Activated T-helper 9 cell treated with anti-CD3 and anti-CD28 coated beads, Interleukin-2, amount 50 U/mL, for 16 hours (primary cell): Measurements from ENCODE around the gene CDH4.

Experiments
- DNase-seq: peaks from one replicate; pipeline ENCODE4 v3.0.0-alpha.2; 2020; ENCODE audit warnings: low read depth

Gene CDH4

DNA sequence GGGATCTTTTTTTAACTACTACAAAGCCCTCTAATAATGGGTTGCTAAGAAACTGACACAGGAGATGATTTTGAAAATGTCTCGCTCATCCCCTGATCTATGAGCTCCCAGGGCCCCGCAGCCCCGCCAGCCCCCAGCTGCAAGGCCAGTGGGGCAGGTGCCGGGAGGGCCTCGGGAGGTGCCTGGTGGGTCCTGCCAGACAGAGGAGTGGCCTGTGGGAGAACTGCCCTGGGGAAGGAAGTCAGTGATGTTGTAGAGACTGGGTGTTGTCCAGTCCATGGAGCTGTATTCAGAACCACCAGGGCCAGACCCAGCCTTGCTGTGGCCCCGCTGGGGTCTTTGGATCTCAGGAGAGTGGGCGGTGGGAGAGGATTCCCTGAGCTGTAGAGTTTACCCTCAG is 554.9 kb downstream of the CDH4 start:
- no peak for DNase-seq

DNA sequence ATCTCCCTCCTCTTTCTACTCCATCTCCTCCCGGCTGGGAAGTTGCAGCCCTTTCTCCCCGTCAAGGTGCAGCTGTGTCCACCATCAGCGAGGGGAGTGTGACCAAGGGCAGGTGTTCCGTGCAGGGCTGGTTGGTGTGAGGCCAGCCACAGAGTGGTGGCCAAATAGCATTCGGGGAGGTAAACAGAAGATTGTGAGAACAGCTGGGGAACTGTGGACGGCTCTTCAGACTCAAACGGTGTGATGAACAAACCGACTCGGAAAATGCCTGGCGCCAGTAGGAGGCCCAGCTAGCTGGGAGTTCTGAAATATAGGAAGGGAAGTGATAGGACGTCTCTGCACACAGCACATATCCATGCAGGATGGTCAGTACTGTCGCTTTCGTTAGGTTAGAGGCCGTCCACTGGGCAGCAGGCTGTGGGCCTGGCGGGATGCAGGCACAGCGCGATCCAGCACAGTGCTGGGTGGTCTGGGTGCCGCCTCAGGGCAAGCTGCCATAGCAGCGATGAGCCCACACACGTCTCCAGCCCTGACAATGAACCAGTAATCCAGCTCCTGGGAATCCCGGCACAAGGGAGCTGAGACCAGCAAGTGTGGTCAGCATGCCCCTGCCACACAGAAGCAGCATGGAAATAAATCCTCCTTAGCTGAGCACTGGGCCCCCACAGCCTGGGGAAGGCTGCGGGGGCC is 555.6 kb downstream of the CDH4 start:
- no peak for DNase-seq

DNA sequence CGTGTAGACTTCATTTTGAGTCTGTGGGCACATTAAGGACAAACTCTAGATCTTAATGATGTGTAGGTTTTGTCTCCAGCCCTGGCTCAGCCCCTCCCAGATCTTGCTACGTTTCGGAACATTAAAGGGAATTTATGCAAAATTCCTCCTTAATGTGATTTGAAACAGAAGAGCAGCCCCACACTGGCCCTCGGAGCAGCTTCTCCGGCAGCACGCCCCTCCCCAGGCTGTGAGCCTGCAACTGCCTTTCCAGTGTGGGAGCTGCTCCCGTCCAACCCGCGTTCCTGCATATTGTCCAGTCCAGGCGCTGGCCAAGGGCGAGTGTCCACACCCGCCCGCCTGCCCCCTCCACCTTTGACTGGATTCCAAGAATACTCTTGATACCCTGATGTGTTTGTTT is 556.4 kb downstream of the CDH4 start:
- DNase-seq: no peak

DNA sequence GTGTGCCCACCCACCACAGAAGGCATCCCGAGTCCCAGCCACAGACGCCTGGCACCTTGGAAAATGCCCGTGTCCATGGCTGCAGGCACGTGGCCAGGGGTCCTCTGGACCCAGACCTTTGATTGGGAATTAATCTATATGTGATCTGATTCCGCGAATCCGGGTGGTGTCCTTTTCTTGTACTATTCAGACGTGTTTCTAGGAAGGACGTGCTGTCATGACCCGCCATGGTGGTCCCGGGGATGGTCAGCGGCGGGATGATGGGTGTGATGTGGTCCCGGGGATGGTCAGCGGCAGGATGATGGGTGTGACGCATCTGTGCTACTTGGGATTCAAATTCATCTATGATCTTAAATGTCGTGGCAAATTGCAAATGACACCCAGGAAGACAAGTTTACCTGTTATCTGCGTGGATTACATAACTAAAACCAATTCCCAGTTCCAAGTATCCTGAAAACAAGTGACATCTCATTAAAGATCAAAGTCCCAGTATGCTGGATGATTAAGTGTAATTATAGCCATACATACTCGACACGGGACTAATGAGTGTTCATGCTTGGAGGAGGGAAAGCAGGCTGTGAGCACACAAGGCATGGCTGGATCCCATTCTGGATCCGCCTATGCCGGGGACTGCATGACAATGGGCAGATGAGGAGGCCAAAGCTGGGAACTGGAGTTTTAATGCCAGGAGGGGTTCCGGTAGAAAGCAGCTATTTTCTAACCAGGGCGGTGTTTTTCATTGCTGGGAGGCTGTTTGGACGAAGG is 557.1 kb downstream of the CDH4 start:
- no peak for DNase-seq

DNA sequence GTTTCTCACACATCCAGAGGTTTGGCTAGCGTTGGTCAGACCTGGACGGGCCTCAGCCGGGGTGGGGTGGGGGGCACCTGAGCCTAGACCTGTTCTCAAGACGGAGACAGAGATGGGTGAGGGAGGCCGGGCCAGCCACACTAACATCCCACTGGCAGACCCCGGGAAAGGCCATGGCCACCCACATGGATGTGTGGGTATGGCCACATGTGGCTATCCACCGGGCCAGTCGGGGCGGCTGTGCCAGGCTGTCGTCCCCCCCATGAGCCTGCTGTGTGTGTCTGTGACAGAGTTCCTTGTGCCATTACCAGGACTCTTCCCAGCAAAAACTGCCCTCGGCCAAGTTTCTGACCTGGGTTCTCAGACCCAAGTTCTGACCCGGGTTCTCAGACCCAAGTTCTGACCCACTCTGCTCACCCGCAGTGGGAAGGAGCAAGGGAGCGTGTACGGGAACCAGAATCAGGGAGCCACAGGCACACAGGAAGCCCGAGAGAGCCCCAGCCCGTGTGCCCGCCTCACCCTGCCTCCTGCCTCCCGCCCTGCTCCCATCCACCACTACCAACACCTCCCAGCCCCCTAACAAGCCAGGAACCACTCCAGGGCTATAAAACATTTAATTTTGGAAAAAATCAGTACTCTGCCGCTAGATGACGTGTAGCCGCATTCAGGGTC is 558.1 kb downstream of the CDH4 start:
- no peak for DNase-seq

DNA sequence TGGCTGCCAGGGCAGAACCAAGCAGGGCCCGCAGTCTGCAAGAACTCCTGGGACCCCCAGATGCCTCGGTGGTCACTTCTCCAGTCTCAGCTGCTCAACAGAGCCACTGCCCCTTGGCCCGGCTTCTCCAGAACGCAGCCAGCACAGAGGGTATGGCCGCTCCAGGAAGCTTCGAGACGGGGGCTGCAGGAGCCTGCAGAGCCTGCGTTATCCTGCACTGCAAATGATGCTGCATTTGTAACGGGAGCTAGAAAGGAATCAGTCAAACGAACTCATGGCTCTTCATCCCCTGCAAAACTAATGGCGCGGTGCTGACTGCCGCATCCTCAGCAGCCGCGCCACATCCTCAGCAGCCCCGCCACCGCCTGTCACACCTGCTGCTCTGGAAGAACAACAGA is 558.7 kb downstream of the CDH4 start:
- DNase-seq: no peak

DNA sequence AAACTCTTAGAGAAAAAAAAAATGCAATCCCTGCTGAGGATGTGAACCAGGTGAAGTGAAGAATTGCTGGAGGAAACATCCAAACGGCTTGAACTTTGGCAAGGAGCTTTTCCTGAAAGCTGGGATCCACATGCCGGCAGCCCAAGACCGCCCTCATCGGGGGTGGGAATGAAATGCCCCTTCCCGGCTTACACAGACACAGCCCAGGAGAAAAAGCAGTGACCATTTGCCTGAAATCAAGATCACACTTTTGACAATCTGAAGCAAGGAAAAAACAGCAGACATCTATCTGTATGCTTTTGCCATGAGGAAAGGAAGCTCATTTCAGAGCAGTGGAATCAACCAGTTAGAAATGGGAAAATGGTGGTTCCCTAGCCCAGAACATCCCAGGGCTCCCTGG is 559.1 kb downstream of the CDH4 start:
- DNase-seq: no peak

DNA sequence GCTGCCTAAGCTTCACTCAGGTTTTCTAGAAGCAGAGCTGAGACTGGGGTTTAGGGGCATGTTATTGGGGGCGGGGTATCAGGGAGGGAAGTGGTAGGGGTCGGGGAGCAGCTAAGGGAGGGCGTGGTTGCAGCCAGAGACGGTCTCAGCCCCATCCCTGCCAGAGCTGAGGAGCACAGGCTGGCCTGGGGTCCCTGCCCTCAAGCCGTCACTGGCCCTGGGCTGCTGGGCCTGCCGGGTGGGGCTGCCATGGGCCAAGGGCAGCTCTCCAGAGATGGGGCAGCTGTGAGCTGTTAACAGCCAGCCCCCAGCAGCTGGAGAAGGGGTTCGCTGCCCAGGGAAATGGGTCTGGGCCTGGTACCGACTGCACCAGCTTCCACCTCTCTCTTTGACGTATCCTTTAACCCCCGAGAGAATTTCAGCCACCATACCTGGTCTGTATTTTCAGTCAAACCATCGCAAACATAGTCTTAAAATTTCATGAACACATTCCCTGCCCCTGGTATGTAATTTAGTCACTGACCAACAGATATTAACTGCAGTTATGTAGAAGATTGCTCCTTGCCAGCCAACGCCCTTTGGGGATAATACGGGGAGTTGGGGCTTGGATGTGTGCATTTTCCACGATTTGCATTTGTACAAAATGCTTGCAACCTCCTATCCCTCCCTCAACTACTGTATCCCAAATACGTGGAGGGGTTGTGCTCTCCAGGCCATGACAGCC is 560.2 kb downstream of the CDH4 start:
- DNase-seq: no peak

DNA sequence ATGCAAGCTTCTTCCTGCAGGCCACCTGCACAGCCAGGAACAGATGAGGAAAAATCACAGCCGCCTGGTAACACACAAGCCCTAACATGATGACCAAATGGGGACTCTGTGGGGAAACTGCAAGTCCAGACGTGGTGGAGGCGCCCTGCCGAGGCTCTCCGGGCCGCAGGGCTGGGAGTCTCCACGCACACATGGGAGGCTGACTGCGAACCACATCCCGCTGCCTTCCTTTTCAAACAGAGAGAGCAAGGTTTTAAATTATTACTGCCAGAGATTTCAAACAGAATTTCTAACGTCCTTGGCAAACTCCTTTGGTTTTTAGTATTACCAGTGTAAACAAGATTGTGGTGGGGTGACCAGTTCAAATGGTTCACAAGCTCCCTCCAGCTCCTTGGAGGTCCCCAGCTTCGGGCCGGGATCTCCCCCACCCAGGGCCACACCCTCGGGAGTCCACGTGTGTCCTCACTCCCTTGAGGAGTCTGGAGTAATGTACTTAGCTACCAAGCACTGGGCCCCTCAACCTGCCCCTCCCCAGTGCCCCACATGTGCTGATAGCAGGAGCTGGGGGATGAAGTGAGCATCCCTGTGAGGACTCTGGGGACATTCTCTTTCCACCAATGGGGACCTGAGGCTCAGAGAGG is 560.9 kb downstream of the CDH4 start:
- no peak for DNase-seq

DNA sequence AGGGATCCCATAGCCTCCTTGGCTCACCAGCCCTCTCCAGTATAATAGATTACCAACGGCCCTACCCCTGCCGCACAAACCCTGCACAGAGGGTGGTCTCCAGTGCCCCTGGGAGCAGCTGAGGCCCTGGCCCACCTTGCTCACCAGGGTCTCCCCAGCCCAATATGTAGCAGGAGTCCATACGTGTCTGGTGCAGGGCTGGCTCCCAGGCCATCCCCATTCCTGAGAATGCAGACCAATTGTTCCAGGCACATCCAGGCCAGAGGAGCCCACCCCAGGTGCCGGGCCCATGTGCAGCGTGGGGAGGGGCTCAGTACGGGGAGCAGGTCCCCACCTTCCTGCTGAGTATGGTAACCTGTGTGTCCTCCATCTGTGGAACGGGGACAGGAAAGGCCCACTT is 561.7 kb downstream of the CDH4 start:
- DNase-seq: no peak

DNA sequence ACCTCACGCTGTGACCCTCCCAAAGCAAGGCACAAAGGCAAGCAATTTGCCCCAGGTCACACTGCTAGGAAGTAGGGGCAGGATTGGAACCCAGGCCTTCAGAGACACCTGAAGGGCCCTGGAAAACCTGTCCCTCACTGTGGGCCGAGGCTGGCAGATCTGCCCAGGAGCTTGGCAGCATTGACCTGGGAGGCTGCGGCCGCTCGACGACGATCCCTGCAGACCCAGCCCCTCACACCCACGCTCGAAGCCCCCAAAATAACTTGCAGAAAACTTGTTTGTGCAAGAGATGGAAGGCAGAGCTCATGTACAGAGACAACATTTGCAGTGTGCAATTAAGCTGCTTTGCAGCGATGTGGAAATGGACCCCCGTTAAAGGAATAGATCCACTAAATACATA is 562.2 kb downstream of the CDH4 start:
- no peak for DNase-seq

DNA sequence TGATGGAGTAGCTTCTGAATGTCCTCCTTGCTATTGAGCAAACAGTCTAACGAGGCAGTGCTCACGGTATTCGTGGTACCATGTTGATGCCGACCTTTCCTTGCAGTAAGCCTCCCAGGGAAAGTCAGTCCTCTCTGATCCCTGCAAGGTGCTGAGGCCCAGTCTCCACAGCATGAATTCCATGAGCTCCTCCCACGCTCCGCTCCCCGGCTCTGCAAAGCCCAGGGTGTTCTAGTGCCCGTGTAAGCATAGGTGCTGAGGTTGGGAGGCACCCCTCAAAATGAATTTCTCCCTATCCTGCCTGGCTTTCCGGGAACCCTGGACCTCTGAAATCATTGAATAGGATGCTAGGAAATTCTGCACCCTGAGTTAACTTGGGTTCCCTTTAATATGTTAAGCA is 562.7 kb downstream of the CDH4 start:
- no peak for DNase-seq

DNA sequence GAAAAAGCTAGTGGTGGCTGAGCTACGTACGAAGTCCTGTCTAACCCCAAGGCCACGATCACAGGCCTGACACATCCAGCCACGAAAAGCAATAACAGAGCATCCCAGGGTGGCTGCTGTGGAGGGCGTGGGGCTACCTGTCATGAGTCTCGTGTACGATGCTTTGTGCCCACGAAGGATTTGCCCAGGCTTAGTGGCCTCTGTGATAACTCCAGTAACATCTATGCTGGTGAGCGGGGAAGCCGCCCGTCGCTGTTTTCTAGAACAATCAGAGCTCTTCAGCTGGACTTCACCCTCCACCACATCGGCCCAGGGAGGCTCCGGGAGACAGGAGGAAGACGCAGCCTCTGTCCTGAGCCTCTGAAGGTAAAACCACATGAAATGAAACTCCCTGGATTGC is 563.1 kb downstream of the CDH4 start:
- no peak for DNase-seq

DNA sequence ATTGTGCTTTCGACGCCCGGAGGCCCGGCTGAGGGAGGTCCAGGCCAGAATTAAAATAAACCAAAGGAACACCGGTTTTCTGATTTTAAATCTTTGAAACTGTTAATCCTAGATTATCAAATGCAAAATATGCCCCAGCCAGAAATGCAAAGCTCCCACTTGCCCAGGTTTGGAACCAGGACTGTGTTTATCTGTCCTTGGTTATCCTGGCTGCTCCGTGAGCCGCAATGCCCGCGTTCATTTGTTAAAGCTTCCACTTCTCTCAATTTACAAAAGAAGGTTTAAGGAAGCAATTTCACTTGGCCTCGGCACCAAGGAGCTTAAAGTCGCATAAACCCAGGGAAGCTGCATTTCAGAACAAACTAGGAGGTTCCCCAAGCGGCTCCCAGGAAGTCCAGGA is 563.6 kb downstream of the CDH4 start:
- no peak for DNase-seq

DNA sequence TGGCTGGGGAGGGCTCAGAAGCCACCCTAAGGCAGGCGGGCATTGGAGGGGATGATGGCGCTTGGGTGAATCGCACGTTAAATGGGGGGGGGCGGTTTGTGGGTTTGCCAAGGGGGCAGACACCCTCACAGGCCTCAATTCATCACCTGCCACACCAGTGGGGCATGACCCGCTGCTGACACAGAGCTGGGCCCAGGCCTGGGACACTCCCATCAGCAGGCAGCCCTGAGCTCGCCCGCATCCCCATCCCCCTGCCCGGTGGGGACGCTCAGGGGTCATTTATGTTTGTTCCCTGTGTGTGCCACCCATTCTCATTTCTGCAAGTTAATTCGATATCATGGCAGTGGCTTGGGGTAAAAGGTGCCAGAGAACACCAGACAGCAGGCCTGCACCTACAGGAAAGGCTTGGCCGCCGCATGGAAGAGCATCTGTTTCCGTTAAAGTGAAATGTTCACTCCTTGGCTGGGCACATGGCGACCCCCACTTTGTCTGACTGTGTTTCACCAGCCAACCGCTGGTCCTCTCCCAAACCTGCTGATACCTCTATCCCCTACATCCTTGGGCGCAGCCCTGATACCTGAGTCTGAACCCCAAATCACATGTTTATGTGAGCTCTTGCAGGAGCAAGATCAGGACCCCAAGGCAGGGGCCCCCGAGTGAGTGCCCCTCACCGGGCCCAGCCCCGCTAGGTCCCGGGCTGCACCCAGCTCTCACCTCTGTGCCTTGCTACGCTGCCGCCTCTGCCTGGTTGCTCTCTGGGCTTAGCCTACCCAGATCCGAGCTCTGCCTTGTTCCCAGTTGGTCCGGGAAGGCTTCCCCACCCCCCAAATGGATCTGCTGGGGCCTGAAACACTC is 564.8 kb downstream of the CDH4 start:
- no peak for DNase-seq

DNA sequence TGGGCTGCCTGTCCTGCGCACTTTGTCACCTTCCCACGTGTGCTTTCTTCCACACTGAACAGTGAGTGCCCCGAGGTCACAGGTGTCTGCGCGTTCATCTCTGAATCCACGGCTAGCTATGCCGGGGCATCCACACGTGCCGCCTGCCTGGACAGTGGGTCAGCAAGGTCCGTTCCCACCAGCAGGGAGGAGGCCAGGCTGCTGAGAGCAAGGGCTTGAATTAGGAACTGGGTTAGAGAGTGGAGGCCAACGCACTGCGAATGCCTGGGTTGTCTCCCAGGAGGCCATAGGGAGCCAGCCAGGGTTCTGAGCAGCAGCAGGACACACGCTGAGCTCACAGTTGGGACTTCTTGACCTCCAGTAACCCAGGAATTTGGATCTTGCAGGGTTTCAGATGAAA is 565.5 kb downstream of the CDH4 start:
- no peak for DNase-seq

DNA sequence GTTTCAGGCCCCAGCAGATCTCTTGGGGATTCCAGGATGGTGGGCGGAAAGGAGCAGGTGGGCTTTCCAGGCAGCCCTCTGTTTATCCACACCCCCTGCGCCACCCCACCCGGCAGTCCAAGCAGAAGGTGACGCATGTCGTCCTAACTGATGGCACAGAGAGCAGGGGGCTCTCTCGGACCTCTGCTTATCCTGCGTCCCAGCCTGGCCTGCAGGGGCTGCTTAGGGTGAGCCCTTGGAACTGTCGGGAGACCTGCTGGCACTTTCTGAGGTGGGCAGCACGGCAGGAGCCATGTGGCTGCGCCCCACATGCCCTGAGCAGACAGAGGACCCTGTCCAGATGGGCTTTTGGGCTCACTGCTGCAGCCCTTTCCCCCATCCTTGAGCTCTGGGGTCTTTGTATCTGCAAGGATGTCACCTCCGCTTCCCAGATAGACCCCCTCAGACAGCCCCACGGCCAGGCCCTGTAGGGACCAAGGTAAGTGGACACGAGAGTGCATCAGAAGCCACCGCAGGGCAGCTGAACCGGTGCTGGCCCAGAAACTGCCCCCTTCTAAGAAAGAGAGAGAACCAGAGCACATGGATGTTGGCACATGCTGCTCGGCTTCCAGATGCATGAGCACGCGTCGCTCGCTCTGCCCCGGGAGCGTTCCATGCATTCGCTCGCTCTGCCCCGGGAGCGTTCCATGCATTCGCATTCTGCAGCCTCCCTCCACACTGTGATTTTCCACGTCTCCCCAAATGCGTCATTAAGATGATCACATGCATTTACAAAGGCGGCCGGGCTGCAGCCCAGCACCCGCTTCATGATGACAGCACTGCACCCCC is 566.9 kb downstream of the CDH4 start:
- no peak for DNase-seq

DNA sequence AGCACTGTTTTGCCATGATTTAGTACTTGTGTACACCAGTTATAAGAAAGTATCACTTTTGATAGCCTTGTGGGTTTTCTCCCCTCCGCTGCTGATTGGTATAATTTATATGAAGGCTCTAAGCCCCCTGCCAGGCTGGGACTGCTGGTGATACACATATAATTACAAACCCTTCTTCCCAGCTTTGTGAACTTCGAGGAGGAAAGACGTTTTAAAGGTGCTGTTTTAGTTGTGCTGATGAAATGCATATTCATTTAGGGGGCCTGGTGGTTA is 567.4 kb downstream of the CDH4 start:
- DNase-seq: no peak

DNA sequence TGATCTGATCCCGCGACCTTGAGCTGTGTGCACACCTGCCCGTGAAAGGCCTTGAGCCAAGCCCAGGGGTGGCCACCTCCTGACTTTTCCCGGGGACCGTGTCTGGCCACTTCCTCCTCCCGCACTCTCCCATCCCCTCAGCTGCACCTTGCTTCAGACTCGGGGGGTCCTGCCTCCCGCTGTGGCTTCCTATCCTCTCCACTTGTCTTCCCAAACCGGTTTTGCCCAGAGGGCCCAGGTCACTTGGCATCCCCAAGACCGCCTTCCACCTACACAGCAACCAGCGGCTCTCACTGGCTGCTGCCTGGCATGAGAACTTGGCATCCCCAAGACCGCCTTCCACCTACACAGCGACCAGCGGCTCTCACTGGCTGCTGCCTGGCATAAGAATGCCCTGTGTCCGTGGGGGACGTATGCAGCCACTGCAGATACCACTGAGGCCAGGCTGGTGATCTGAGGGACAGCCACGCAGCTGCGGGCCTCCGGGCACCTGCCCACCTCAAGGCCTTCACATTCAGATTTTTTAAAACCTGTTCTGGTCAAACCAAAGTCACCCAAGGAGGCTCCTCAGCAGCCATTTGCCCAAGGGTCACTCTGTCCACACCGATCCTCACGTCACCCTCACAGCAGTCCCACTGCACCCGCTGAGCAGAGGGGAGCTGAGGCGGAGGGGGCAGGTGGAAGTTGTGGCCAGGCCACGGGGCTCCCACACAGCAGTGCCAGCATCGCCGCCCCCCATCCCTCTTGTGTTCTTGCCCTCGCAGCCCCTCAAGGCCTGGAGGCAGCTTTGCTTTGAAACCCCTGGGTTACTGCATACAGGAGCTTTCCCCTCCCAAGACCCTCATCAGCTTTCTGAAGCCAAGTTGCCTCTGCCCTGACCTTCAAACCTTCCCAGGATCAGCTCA is 568.1 kb downstream of the CDH4 start:
- no peak for DNase-seq

DNA sequence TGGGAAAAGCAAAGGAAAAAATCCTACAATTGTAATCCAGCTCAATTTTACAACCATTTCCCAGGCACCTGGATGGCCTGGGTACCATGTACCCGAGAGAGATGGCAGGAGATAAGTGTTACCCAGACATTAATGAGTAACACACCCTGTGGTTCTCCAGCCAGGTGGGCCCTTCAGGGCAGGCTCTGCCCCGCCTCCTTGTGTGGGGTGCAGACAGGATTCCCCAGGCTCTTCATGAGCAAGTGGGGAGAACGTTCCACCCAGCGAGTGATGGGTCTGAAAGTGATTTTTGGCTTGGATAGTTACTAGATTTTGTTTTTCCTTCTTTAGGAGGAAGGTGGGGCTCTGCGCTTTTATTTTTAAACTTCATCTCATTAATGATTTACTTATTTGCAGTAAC is 569.7 kb downstream of the CDH4 start:
- no peak for DNase-seq
